Measurements from ENCODE around the gene BCL2L1.

Gene BCL2L1

GRCh38 chr20:31644701-31645100 lies 78.0 kb downstream of the BCL2L1 start:
- TF ChIP-seq CTCF (IDR thresholded peaks at IDR 0.05; ENCODE audit: insufficient read depth, low read length, poor library complexity, severe bottlenecking): no peak
- DNase-seq (ENCODE audit: extremely low read depth, insufficient read length): no peak
- Histone ChIP-seq H3K36me3 (ENCODE audit: control insufficient read depth, insufficient read depth, low read length) (no peaks in the 10 kb centered on the region), H3K4me3 (replicated peaks; ENCODE audit: low read depth, low read length) (no peak overlapping the region), H3K27me3 (replicated peaks; ENCODE audit: control insufficient read depth, insufficient read depth, low read length) (no peaks in the 10 kb centered on the region)

GRCh38 chr20:31643522-31643921 lies 79.1 kb downstream of the BCL2L1 start:
- H3K4me3 ChIP-seq (replicated peaks; ENCODE audit: low read depth, low read length): no peak overlapping the region
- H3K36me3 ChIP-seq (ENCODE audit: control insufficient read depth, insufficient read depth, low read length): no peaks in the 10 kb centered on the region
- no peak for TF ChIP-seq CTCF (IDR thresholded peaks at IDR 0.05; ENCODE audit: insufficient read depth, low read length, poor library complexity, severe bottlenecking)
- no peaks in the 10 kb centered on the region; the same call in 1 of the 2 replicates for H3K27me3 ChIP-seq (replicated peaks; ENCODE audit: control insufficient read depth, insufficient read depth, low read length)
- no peak for DNase-seq (ENCODE audit: extremely low read depth, insufficient read length)

GRCh38 chr20:31642837-31643236 lies 79.8 kb downstream of the BCL2L1 start:
- DNase-seq (ENCODE audit: extremely low read depth, insufficient read length): no peak
- Histone ChIP-seq H3K36me3 (ENCODE audit: control insufficient read depth, insufficient read depth, low read length) (no peaks in the 10 kb centered on the region), H3K27me3 (replicated peaks; ENCODE audit: control insufficient read depth, insufficient read depth, low read length) (no peaks in the 10 kb centered on the region; the same call in 1 of the 2 replicates), H3K4me3 (replicated peaks; ENCODE audit: low read depth, low read length) (no peak overlapping the region)
- no peak for TF ChIP-seq CTCF (IDR thresholded peaks at IDR 0.05; ENCODE audit: insufficient read depth, low read length, poor library complexity, severe bottlenecking)

GRCh38 chr20:31641391-31641790 lies 81.3 kb downstream of the BCL2L1 start:
- Histone ChIP-seq H3K27me3 (replicated peaks; ENCODE audit: control insufficient read depth, insufficient read depth, low read length) (no peaks in the 10 kb centered on the region; the same call in 1 of the 2 replicates), H3K4me3 (replicated peaks; ENCODE audit: low read depth, low read length) (no peak overlapping the region), H3K36me3 (ENCODE audit: control insufficient read depth, insufficient read depth, low read length) (no peaks in the 10 kb centered on the region)
- DNase-seq (ENCODE audit: extremely low read depth, insufficient read length): no peak
- no peak for TF ChIP-seq CTCF (IDR thresholded peaks at IDR 0.05; ENCODE audit: insufficient read depth, low read length, poor library complexity, severe bottlenecking)

GRCh38 chr20:31640259-31640658 lies 82.4 kb downstream of the BCL2L1 start:
- no peak for TF ChIP-seq CTCF (IDR thresholded peaks at IDR 0.05; ENCODE audit: insufficient read depth, low read length, poor library complexity, severe bottlenecking)
- Histone ChIP-seq H3K4me3 (replicated peaks; ENCODE audit: low read depth, low read length) (no peak overlapping the region), H3K27me3 (replicated peaks; ENCODE audit: control insufficient read depth, insufficient read depth, low read length) (no peaks in the 10 kb centered on the region; the same call in 1 of the 2 replicates), H3K36me3 (ENCODE audit: control insufficient read depth, insufficient read depth, low read length) (no peaks in the 10 kb centered on the region)
- DNase-seq (ENCODE audit: extremely low read depth, insufficient read length): no peak

- Histone ChIP-seq H3K4me3 (replicated peaks; ENCODE audit: low read depth, low read length) (no peak overlapping the region), H3K36me3 (ENCODE audit: control insufficient read depth, insufficient read depth, low read length) (no peaks in the 10 kb centered on the region), H3K27me3 (replicated peaks; ENCODE audit: control insufficient read depth, insufficient read depth, low read length) (no peaks in the 10 kb centered on the region; the same call in 1 of the 2 replicates)
- no peak for DNase-seq (ENCODE audit: extremely low read depth, insufficient read length)
- TF ChIP-seq CTCF (IDR thresholded peaks at IDR 0.05; ENCODE audit: insufficient read depth, low read length, poor library complexity, severe bottlenecking): no peak
These were observed 83.9 kb downstream of the BCL2L1 start for GRCh38 chr20:31638816-31639215.
